ENCODE measurements around the gene ANXA2.
A peak's percentile ranks its signal among the peaks of the same experiment; 100 is the strongest.
"Not testable (repeated sequence)": the region's sequence is repeated elsewhere in the genome, so short reads cannot be mapped to it uniquely, and the experiment has no call there.

The ANXA2 gene

GRCh38 chr15:60370869-60371136 lies 27.0 kb downstream of the ANXA2 start:
- DNase-seq (ENCODE audit: low read depth in 2 of 2) = no peak

DNA sequence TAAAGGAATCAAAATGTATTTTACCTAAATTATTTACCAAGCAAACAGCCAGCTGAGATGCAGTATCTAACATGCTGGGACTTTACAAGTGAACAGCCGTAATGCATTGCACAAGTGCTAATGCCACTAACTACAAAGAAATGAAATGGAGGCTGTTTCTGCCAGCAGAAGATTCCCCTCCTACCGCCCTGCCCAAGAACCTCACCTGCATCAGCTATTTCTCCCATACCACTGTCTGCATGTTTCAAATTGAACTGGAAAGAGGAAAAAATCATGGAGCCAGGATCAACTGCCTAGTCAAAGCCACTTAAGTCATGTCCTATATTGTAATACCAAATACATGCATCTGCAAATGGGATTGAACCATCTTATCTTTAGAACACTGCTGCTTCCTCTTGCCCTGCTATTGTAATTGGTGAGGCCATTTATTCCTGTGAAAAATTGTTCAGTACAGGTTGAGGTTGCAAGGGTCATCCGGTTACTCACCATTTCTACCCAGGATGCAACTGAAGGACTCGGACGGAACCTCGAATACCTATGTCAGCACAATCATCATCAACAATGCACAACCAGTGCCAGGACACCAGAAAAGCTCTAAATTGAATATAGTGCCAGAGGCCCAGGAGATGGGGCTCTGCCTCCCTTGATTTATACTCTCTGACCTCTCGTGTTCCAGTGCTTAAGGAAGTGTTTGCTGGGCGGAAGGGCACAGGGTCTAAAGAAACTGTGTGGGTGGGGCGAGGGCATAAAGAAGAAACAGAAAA lies 27.5 kb downstream of the ANXA2 start:
- DNase-seq (ENCODE audit: low read depth in 2 of 2) = no peak

DNA sequence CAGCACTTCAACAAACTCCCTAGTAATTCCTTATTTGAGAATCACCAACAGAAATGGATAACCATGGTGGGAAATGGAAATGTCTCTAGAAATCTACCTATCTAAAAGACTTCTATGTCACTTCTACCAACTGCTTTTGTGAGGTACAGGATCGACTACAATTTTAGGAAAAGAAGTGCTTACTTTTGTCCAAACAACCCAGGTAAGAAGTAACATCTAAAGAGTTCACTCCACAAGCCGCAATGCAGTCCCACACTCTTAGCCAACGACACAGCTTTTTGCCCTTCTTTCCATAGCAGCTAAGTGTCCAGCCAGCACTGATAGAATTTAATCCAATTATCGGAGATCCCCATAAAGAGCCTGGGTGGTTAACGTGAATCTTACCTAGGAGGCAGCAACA lies 28.1 kb downstream of the ANXA2 start:
- no peak for DNase-seq (ENCODE audit: low read depth in 2 of 2)

DNA sequence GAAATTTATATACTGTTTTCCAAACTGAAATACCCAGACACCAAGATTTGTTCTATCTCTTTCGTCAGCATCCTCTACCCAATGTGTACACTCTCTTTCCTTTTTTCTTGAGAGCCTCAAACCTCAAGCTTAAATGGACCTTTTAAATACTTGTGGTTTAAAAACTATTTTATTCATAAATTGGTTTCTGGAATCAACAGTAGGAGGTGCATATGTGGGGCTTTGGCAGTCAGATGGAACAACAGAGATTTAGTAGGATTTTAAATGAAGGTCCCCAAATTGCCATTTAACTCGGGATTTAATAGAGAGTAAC lies 33.2 kb downstream of the ANXA2 start:
- DNase-seq (ENCODE audit: low read depth in 2 of 2) = no peak

DNA sequence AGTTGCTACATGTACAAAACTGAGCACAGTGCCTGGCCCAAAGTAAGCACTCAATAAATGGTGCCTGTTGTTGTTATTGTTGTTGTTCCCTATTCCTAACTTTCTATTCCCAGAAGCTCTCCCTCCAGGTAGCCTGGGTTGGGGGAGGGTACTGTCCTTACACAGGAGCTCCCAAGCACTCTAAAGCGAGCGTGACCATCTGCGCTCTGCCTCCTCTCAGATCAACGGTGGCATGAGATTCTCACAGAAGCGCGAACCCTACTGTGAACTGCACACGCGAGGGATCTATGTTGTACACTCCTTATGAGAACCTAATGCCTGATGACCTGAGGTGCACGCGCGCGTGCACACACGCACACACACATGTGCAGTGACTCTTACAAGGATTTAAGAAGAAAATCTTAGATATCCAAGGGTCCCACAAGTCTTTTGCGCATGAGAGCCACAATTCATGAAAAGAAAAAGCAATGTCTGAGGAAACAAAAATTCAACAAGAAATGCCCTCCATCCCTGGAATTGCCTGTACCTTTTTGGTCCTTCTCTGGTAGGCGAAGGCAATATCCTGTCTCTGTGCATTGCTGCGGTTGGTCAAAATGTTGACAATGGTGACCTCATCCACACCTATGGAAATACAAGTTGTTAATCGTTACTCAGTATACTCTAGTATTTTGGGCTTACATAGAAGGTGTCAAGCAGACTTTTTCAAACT lies 33.7 kb downstream of the ANXA2 start:
- no peak for DNase-seq (ENCODE audit: low read depth in 2 of 2)

- no peak for DNase-seq (ENCODE audit: low read depth in 2 of 2)
Measured at GRCh38 chr15:60363087-60363549, 34.7 kb downstream of the ANXA2 start.

DNA sequence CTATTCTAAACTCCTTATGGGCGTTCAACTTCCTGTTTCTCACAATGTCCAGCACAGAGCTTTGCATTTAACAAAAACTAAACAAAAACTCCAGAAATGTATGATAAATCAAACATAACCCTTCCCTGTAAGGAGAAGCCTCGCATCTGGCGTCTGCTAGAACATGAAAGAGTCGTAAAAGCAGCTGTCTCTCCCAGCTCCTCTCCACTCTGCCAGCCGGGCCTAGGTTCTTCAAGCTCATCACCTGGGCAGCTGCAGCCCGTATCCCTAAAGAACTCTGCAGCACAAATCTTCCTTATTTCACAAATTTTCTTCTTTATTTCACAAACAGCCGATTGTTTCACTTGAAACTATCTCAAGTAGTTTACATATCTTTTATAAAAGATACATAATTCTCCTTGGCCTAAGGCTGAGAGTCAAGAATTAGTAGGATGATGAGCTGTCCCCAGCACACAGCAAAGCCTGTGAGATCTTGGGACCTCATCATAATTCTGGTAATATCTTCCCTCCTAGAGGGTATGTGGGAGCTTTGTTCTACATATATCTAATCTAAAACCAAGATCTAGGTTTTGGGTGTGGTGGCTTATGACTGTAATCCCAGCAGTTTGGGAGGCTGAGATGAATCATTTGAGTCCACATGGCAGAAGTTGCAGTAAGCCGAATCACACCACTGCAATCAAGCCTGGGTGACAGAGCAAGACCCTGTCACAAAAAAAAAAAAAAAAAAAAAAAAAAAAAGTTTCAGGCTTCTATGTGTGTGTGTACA lies 35.3 kb downstream of the ANXA2 start:
- no peak for DNase-seq (ENCODE audit: low read depth in 2 of 2)

- DNase-seq (ENCODE audit: low read depth in 2 of 2) = not testable (repeated sequence)
Measured at GRCh38 chr15:60359738-60360137, 38.0 kb downstream of the ANXA2 start.

GRCh38 chr15:60358935-60359682 lies 38.7 kb downstream of the ANXA2 start:
- no peak for DNase-seq (ENCODE audit: low read depth in 2 of 2)

GRCh38 chr15:60356832-60357231 lies 41.0 kb downstream of the ANXA2 start:
- DNase-seq (ENCODE audit: low read depth in 2 of 2) = no peak

GRCh38 chr15:60355148-60355857 lies 42.5 kb downstream of the ANXA2 start:
- no peak for DNase-seq (ENCODE audit: low read depth in 2 of 2)

DNA sequence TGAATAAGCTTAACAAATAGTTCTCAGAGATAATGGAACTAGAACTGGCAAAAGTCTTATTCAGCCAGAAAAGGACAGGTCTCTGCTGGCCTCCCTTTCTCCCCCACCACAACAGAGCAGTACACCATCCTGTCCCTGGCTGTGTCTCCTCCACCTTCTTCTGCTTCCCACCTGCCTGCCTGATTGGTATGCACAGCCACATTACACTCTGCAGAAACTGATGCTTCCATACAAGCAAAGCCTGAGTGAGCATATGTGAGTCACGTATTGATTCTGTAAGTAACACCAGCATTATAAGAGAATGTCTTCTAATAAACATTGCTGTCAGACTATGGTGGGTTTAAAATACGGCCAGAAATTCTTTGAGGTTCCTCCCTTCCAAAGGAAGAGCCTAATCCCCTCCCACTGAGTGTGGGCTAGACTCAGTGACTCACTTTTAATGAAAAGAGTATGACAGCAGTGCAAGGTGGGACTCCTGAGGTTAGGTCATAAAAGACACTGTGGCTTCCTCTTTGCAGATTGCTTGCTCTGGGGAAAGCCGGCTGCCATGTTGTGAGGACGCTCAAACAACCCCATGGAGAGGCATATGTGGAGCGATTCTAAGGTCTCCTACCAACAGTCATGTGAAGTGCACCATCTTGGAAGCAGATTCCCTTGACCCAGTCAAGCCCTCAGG lies 44.4 kb downstream of the ANXA2 start:
- DNase-seq (ENCODE audit: low read depth in 2 of 2) = peak; percentile 66 to 73

DNA sequence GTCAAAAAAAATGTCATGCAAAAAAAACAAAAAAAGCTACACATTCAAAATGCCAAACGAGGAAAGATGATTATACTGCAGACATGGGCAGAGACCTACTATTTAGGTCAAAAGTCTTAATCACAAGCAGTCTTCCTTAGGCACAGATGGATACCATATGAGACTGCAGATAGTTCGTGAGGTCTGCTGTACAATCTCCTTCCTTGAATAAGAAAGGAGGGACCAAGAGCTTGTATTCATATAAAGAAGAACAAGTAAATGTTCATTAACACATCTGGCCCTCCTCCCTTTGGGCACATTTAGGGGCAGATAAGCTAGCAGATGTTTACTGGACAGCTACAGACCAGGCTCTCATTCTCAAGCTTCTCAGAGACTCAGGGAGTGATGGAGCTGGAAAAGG lies 45.3 kb downstream of the ANXA2 start:
- no peak for DNase-seq (ENCODE audit: low read depth in 2 of 2)

DNA sequence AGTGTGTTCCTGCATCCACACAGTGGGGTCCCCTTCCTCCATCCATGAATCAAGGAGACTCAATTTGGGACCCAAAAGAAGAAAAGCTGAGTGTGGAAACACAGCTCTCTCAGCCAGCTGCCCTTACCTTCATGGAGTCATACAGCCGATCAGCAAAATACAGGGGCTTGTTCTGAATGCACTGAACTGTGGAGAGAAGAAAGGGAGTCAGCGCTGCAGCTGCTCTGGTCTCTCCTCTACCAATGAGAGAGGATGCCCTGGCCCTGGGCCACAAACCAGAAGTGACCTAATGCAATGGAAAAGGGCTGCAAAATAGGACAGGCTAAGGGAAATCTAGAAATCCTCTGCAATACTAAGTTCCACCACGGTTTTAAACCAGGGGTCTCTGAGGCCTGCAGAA lies 46.7 kb downstream of the ANXA2 start:
- DNase-seq (ENCODE audit: low read depth in 2 of 2) = no peak

GRCh38 chr15:60350108-60350507 lies 47.7 kb downstream of the ANXA2 start:
- no peak for DNase-seq (ENCODE audit: low read depth in 2 of 2)

DNA sequence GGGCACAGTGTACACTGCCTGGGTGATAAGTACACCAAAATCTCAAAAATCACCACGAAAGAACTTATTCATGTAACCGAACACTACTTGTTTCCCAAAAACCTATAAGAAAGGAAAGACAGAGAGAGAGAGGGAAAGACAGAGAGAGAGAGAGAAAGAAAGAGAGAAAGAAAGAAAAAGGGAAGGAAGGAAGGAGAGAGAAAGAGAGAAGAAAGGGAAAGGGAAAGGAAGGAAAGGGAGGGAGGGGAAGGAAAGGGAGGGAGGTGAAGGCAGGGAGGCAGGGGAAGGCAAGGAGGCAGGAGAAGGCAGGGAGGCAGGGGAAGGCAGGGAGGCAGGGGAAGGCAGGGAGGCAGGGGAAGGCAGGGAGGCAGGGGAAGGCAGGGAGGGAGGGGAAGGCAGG lies 48.2 kb downstream of the ANXA2 start:
- DNase-seq (ENCODE audit: low read depth in 2 of 2) = no peak

DNA sequence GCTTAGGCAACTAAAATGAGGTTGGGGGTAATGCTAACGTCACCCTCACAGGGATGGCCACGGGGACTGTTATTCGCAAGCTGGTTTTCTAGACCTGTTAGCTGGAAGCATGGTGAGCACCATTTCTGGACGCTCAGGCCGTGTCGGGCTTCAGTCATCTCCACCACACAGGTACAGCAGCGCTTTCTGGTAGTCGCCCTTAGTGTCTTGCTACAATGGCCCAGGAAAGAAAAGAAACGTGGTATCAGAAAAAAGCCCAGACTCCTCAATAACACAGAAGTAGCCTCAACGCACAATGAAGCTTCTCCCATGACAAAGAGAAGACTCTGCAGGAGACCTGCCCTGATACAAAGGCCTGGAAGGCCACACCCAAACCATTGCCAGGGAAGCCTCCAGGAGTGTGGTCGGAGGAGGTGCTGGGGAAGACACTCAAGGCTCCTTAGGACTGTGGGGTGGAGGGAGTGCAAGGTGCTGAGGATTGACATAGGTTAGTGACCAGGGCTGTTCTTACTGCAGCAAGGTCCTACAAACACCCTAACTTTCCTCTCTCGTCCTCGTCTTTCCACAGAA lies 50.2 kb downstream of the ANXA2 start:
- DNase-seq (ENCODE audit: low read depth in 2 of 2) = no peak

GRCh38 chr15:60346653-60347052 lies 51.1 kb downstream of the ANXA2 start:
- DNase-seq (ENCODE audit: low read depth in 2 of 2) = no peak

GRCh38 chr15:60346077-60346476 lies 51.7 kb downstream of the ANXA2 start:
- DNase-seq (ENCODE audit: low read depth in 2 of 2) = no peak

GRCh38 chr15:60345598-60345997 lies 52.2 kb downstream of the ANXA2 start:
- no peak for DNase-seq (ENCODE audit: low read depth in 2 of 2)

DNA sequence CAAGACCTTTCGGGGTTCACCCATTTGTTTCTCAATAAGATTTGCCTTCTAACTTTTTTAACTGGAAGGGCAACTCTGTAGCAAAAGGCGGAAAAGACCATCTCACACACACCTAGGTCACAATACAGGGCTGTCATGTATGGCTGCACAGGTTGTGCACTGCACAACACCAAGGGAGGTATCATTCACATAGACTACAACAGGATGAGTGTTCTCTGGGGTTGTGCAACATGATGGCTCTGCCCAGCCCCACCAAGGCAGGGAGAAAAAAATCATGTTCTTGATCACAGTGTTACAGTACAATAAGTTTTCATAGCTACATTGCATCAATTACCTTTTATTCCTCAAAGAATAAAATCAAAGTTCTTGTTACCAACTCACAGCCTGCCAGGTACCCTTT lies 52.8 kb downstream of the ANXA2 start:
- no peak for DNase-seq (ENCODE audit: low read depth in 2 of 2)
